Liver (tissue), 3 donors: ENCODE measurements around the gene ADGRG1.

Experiments used
- EGR1 ChIP-seq, 2 donors: IDR thresholded peaks; 2 replicates each; pipeline ENCODE4 v1.6.1; 2016 to 2018; ENCODE audit warnings: antibody characterized with exemption in 2 of 2, low read depth in 2 of 2
- JUND ChIP-seq, 2 donors: IDR thresholded peaks; 2 replicates each; pipeline ENCODE4 v1.6.1; 2016; ENCODE audit warnings: antibody characterized with exemption in 2 of 2
- REST ChIP-seq: IDR thresholded peaks from 2 replicates; pipeline ENCODE4 v1.6.1; 2016; ENCODE audit warnings: antibody characterized with exemption, mild to moderate bottlenecking
- RXRA ChIP-seq, 2 donors: IDR thresholded peaks; 2 replicates each; pipeline ENCODE4 v1.6.1; 2017 to 2018; ENCODE audit warnings: antibody characterized with exemption in 2 of 2, mild to moderate bottlenecking in 1 of 2
- TAF1 ChIP-seq: conservative IDR thresholded peaks from 2 replicates; pipeline ENCODE4 v1.6.1; 2016; ENCODE audit warnings: antibody characterized with exemption, mild to moderate bottlenecking
- YY1 ChIP-seq: IDR thresholded peaks from 2 replicates; pipeline ENCODE4 v1.6.1; 2016; ENCODE audit warnings: antibody characterized with exemption, mild to moderate bottlenecking
- TF ChIP-seq, protein P1 (sequence below): fragments of 150-350 bp; IDR thresholded peaks from 2 replicates; pipeline ENCODE4 v1.5.1; 2017; ENCODE audit warnings: improper control_type of control experiment, low read depth, low read length; ENCODE audit not compliant: missing input control
- TF ChIP-seq, protein P2 (sequence below): IDR thresholded peaks from 2 replicates; pipeline ENCODE4 v1.6.1; 2016; ENCODE audit warnings: antibody characterized with exemption
- TF ChIP-seq, protein P3 (sequence below): IDR thresholded peaks from 2 replicates; pipeline ENCODE4 v1.6.1; 2016; ENCODE audit warnings: antibody characterized with exemption
- donor health status: healthy.
- donor health status: healthy.

DNA sequence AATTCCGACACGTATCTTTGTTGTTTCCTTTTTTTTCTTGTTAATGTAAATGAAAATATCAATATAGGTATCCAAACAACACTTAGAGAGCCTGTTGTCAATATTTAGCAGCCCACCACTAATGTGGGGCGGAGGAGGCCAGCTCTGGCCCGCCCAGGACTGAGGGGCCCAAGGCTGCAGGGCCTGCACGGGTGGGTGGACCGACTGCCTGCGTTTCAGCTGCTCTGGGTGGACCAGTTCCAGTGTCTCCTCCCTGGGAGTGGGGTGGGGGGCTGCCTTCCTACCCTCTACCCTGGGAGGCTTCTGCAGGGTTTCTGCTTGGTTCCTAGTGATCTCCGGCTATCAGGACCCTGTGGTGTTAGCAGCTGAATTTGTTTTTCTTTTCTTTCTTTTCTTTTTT is 15.9 kb upstream of the ADGRG1 start:
- TF ChIP-seq YY1, result no peak
- no peak for TF ChIP-seq EGR1 (IDR thresholded peaks at IDR 0.05; ENCODE audit: low read depth in 2 of 2)
- TF ChIP-seq, protein P1, sequence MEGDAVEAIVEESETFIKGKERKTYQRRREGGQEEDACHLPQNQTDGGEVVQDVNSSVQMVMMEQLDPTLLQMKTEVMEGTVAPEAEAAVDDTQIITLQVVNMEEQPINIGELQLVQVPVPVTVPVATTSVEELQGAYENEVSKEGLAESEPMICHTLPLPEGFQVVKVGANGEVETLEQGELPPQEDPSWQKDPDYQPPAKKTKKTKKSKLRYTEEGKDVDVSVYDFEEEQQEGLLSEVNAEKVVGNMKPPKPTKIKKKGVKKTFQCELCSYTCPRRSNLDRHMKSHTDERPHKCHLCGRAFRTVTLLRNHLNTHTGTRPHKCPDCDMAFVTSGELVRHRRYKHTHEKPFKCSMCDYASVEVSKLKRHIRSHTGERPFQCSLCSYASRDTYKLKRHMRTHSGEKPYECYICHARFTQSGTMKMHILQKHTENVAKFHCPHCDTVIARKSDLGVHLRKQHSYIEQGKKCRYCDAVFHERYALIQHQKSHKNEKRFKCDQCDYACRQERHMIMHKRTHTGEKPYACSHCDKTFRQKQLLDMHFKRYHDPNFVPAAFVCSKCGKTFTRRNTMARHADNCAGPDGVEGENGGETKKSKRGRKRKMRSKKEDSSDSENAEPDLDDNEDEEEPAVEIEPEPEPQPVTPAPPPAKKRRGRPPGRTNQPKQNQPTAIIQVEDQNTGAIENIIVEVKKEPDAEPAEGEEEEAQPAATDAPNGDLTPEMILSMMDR, result no peak
- no peak for TF ChIP-seq REST
- TF ChIP-seq TAF1, result no peak
- TF ChIP-seq RXRA (IDR thresholded peaks at IDR 0.05), result no peak
- no peak for TF ChIP-seq JUND (IDR thresholded peaks at IDR 0.05)
- TF ChIP-seq, protein P2, sequence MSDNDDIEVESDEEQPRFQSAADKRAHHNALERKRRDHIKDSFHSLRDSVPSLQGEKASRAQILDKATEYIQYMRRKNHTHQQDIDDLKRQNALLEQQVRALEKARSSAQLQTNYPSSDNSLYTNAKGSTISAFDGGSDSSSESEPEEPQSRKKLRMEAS, result no peak
- TF ChIP-seq, protein P3, sequence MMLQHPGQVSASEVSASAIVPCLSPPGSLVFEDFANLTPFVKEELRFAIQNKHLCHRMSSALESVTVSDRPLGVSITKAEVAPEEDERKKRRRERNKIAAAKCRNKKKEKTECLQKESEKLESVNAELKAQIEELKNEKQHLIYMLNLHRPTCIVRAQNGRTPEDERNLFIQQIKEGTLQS, result no peak
